Psoas muscle (tissue), 8 donors: ENCODE results near the gene GDF2. TPM values are rescaled to one million over a fixed set of nuclear protein-coding genes. Genes with fewer than 3 reads are reported as not detected.
A peak's percentile ranks its signal among the peaks of the same experiment; 100 is the strongest.

Source experiments
- ATAC-seq, 4 donors: fragments of 200-7000 bp; cut with Tn5 transposase; one replicate each; pipeline ENCODE4 v1.9.1; 2020; ENCODE audit warnings: moderate library complexity in 3 of 4, mild to moderate bottlenecking in 2 of 4
- DNase-seq, 2 donors: peaks; one replicate each; pipeline ENCODE4 v3.0.0-alpha.2; 2020
- H3K27ac ChIP-seq: fragments of 200-600 bp; one replicate; pipeline ENCODE4 v1.8.0; 2022
- H3K27me3 ChIP-seq, 3 donors: fragments of 200-600 bp in 1 of 3; one replicate each; pipeline versions ENCODE4 v1.6.1 to v1.8.0; 2013 to 2022; ENCODE audit warnings: low read length in 2 of 3, mild to moderate bottlenecking in 2 of 3, moderate library complexity in 1 of 3; ENCODE audit not compliant: insufficient read depth in 3 of 3
- H3K36me3 ChIP-seq, 2 donors: fragments of 200-600 bp in 1 of 2; one replicate each; pipeline versions ENCODE4 v1.6.1 to v1.8.0; 2013 to 2022; ENCODE audit warnings: low read depth in 1 of 2, mild to moderate bottlenecking in 1 of 2, moderate library complexity in 1 of 2; ENCODE audit not compliant: insufficient read depth in 1 of 2
- H3K4me1 ChIP-seq: fragments of 200-600 bp; one replicate; pipeline ENCODE4 v1.8.0; 2022
- H3K4me3 ChIP-seq: fragments of 200-600 bp; one replicate; pipeline ENCODE4 v1.8.0; 2022; ENCODE audit warnings: mild to moderate bottlenecking
- H3K9me3 ChIP-seq: fragments of 200-600 bp; one replicate; pipeline ENCODE4 v1.8.0; 2022
- WGBS, 3 donors: extraction: QIAGEN DNeasy Blood & Tissue Kit; methylation state at CpG; one replicate each; pipeline versions ENCODE4 v1.1.6 to v1.1.7; 2013; 5-methylcytosine and 5-hydroxymethylcytosine counted together
- intact Hi-C, 2 donors: fragments of 100-400 bp; cut with DNase I; formaldehyde crosslinking; loops; one replicate each; pipeline versions ENCODE4 v1.11.0 to v1.14.2; 2022
- polyA plus RNA-seq, 3 donors: library from polyadenylated mRNA; stranded (reverse); fragments of 200-250 nt; gene quantifications; one replicate each; pipeline ENCODE4 v1.2.3, GENCODE V29; 2013
- total RNA-seq, 4 donors: library from RNA; stranded (reverse); fragmentation: NEBNext Ultra II Directional in 2 of 4; extraction: Animal tissue kit (Norgen Biotek cat#: 25700) in 2 of 4; gene quantifications; one replicate each; pipeline versions ENCODE4 v1.2.1 to v1.2.4, GENCODE V29; 2021 to 2023
- TF ChIP-seq, protein P1 (sequence below): fragments of 200-600 bp; IDR thresholded peaks from one replicate; pipeline ENCODE4 v1.8.0; 2022; ENCODE audit warnings: antibody characterized with exemption
- donor health status: healthy with polysubstance abuse.
- donor health status: DM: no; HTN: no; CAD: no; lungs with moderate emphysema.
- donor health status: Bipolar disorder and iron deficiency.
- donor health status: healthy.
- donor health status: DM: yes; HTN: yes; CAD: no.
- donor health status: DM: no; HTN: no; CAD: no.
- donor health status: DM: no; HTN: no; CAD: no.
- donor health status: DM: yes; HTN: yes; CAD: no.

The GDF2 gene
- total and polyA plus RNA-seq, 7 donors = not detected

DNA sequence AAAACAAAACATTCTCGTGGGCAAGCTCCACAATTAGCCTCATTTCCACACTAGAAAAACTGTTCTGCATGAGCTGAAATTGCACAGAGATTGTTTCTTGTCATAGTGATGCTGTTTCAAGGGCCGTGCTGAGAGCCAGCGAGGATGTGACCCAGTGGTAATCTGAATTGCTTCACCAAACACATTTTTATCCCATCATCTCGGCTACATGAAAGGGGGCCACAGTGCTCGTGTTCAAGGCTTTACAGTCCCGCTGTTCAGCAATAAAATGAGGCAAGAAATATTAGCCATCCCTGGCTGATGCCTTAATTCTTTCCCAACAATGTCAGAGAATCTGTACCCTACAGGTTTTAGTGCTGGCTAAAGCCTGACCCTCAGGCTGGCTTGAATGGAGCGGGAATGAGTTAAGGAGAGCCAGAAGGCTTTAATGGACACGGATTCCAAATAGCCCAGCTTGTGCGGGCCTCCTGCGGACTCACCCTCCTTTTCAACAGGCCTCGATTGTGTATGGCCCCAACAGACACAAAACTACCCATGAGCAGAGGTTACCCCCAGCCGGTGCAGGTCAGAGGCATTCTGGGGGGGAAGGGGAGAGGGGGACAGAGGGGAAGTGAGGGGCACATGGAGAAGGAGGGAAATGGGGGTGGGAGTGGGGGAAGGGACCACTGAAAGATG lies 24.3 kb upstream of the GDF2 start:
- peaks cover 0 to 34% (median 0%) of the 10 kb centered on the region in 3 donors for H3K27me3 ChIP-seq
- H3K27ac ChIP-seq = no peak overlapping the region
- WGBS, 3 donors = 85 to 90% (median 89%) methylated on average over 12 of the region's 12 CpGs
- no peak for ATAC-seq
- DNase-seq = no peak
- intact Hi-C loops = no loop called here
- no peak overlapping the region for H3K4me3 ChIP-seq
- TF ChIP-seq, protein P1, sequence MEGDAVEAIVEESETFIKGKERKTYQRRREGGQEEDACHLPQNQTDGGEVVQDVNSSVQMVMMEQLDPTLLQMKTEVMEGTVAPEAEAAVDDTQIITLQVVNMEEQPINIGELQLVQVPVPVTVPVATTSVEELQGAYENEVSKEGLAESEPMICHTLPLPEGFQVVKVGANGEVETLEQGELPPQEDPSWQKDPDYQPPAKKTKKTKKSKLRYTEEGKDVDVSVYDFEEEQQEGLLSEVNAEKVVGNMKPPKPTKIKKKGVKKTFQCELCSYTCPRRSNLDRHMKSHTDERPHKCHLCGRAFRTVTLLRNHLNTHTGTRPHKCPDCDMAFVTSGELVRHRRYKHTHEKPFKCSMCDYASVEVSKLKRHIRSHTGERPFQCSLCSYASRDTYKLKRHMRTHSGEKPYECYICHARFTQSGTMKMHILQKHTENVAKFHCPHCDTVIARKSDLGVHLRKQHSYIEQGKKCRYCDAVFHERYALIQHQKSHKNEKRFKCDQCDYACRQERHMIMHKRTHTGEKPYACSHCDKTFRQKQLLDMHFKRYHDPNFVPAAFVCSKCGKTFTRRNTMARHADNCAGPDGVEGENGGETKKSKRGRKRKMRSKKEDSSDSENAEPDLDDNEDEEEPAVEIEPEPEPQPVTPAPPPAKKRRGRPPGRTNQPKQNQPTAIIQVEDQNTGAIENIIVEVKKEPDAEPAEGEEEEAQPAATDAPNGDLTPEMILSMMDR = no peak
- no peaks in the 10 kb centered on the region for H3K4me1 ChIP-seq
- no peaks in the 10 kb centered on the region for H3K9me3 ChIP-seq
- H3K36me3 ChIP-seq = no peaks in the 10 kb centered on the region

- H3K36me3 ChIP-seq = no peaks in the 10 kb centered on the region
- TF ChIP-seq, protein P1 = no peak
- H3K27ac ChIP-seq = no peak overlapping the region
- peaks cover 0 to 34% (median 0%) of the 10 kb centered on the region in 3 donors for H3K27me3 ChIP-seq
- 77 to 88% (median 86%) methylated on average over 1 of the region's 1 CpG for WGBS, 3 donors
- intact Hi-C loops = no loop called here
- no peak overlapping the region for H3K4me3 ChIP-seq
- no peaks in the 10 kb centered on the region for H3K9me3 ChIP-seq
- no peaks in the 10 kb centered on the region for H3K4me1 ChIP-seq
- no peak for ATAC-seq
- no peak for DNase-seq
These were observed 23.5 kb upstream of the GDF2 start for GRCh38 chr10:47298715-47299114.

DNA sequence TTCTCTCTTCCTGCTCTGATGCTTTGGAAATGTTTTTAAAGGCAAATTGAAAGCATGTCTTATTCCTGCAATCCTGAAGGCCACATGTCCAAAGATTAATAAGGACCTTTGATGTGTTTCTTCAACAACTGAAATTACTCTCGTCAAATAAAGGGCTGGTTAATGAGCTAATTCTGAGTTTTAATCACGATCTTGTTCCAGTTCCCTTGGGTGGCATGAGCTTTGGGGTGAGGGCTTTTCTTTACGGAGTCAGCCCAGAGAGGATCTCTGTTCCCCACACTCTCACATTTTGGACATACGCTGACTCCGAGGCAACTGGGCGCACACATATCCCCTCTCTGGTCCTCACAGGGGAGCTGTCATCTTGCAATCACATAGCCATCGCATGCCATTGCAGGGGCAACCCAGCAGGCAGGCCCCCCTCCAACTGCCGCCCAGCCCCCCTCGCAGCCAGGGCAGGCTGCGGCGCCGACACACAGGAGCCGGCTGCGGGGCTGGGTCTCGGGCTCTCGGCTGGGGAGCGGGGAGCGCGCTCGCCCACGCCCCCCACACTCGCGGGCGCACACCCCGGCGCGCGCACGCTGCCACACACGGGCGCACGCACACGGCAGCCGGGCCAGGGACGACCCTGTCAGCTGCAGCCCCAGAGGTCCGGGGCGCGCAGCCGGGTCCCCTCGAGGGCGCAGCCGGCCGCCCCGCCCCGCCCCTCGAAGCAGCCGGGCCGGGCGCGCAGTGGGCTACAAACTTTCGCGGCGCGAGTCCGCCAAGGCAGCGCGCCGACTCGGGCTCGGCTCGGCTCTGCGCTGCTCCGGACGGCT lies 22.4 kb upstream of the GDF2 start, which contains the start of gene GDF10:
TSS of gene GDF10 (plus strand) at position 587 of the 818 bp plus-strand sequence. CDS start 455 bp downstream, outside the sequence.
- peak in 1 of 4 donors; percentile 20 for ATAC-seq
- no peaks in the 10 kb centered on the region for H3K4me1 ChIP-seq
- WGBS, 3 donors = 5 to 12% (median 7%) methylated on average over 35 to 64 of the region's 64 CpGs
- no peak for DNase-seq
- peak within 1 kb of the TSS; percentile 60 for H3K4me3 ChIP-seq
- no peak within 1 kb of the TSS for H3K27ac ChIP-seq
- intact Hi-C loops = no loop called here
- no peaks in the 10 kb centered on the region for H3K9me3 ChIP-seq
- TF ChIP-seq, protein P1 = no peak
- H3K36me3 ChIP-seq = no peaks in the 10 kb centered on the region
- H3K27me3 ChIP-seq = peaks cover 0 to 33% (median 0%) of the 10 kb centered on the region in 3 donors

DNA sequence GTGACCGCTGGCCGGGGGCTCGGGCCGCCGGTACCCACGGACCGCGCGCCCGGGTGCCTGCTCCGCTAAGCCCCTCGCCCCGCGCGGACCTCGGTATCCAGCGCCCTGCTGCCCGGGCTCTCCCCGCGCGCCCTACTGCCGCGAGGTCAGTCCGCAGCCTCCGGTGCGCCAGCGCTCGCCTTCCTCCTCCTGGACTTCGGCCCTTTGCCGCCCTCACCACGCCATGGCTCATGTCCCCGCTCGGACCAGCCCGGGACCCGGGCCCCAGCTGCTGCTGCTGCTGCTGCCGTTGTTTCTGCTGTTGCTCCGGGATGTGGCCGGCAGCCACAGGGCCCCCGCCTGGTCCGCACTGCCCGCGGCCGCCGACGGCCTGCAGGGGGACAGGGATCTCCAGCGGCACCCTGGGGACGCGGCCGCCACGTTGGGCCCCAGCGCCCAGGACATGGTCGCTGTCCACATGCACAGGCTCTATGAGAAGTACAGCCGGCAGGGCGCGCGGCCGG lies 21.8 kb upstream of the GDF2 start:
- Histone ChIP-seq H3K27me3 (peaks cover 0 to 29% (median 0%) of the 10 kb centered on the region in 3 donors), H3K4me1 (no peaks in the 10 kb centered on the region), H3K27ac (no peak overlapping the region), H3K4me3 (peak overlapping the region; percentile 60), H3K9me3 (no peaks in the 10 kb centered on the region), H3K36me3 (no peaks in the 10 kb centered on the region)
- WGBS, 3 donors = 2 to 5% (median 3%) methylated on average over 40 to 57 of the region's 57 CpGs
- intact Hi-C loops = no loop called here
- DNase-seq = no peak
- TF ChIP-seq, protein P1 = no peak
- ATAC-seq = peak in 3 of 4 donors; percentile 18 to 42 (median 38)
